ENCODE data around the gene UTS2R.
"Not testable (repeated sequence)": the region's sequence is repeated elsewhere in the genome, so short reads cannot be mapped to it uniquely, and the experiment has no call there.

UTS2R gene

GRCh38 chr17:82334622-82335394 is 36.8 kb upstream of the UTS2R start:
- DNase-seq, result no peak

GRCh38 chr17:82338858-82339633 is 32.5 kb upstream of the UTS2R start:
- peak in 1 of 2 experiments; percentile 37 for DNase-seq

- no peak for DNase-seq
Observed at GRCh38 chr17:82339634-82340580, 31.7 kb upstream of the UTS2R start.

- DNase-seq, result no peak
Observed at GRCh38 chr17:82342361-82343079, 29.0 kb upstream of the UTS2R start.

- no peak for DNase-seq
Observed at GRCh38 chr17:82343560-82343959, 28.0 kb upstream of the UTS2R start.

- DNase-seq, result no peak
Observed at GRCh38 chr17:82344175-82344907, 27.2 kb upstream of the UTS2R start.

- no peak for DNase-seq
Observed at GRCh38 chr17:82345151-82345976, 26.2 kb upstream of the UTS2R start.

GRCh38 chr17:82346342-82347300 is 24.9 kb upstream of the UTS2R start:
- DNase-seq, result no peak

GRCh38 chr17:82347994-82348393 is 23.6 kb upstream of the UTS2R start:
- not testable (repeated sequence) for DNase-seq

- no peak for DNase-seq
Observed at GRCh38 chr17:82348434-82348833, 23.1 kb upstream of the UTS2R start.

DNA sequence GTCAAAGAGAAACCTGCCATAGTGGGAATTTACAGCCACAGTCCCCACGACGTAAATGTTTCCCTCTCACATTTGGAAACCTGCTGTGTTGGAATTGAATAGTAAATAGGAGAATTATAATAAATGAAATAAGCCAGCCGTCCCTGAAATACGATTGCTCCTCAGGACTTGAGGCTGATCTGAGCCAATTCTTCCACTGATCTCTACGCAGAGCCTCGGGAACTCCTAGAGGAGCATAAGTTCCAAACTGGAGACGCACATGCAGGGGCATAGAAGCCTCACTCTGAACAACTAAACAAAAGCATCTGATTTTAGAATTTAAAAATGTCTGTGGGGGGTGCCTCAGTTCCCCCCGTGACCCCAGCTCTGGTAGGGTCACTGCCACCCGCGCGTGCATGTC is 22.7 kb upstream of the UTS2R start:
- no peak for DNase-seq

- DNase-seq, result no peak
Observed at GRCh38 chr17:82349287-82349701, 22.3 kb upstream of the UTS2R start.

GRCh38 chr17:82350182-82351030 is 21.2 kb upstream of the UTS2R start:
- peak; percentile 66 to 75 for DNase-seq

DNA sequence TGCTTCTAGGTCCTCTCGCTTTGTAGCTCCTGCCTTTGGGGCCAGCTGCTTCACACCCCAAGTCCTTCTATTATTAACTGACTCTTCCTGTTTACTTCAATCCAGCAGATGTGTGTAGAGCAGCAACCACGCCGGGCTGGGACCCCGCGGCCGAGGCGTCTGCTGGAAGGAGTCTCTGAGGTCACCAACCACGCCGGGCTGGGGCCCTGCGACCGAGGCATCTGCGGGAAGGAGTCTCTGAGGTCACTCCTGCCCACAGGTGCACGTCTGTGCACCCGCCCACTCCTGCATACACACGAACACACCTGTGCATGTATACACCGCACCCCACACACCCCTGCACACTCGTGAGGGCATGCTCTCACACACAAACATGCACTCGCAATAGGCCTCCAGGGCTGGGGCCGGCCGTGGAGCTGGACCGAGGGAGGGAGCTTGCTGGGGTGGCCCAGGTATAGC is 20.3 kb upstream of the UTS2R start:
- DNase-seq, result peak in 1 of 2 experiments; percentile 48

DNA sequence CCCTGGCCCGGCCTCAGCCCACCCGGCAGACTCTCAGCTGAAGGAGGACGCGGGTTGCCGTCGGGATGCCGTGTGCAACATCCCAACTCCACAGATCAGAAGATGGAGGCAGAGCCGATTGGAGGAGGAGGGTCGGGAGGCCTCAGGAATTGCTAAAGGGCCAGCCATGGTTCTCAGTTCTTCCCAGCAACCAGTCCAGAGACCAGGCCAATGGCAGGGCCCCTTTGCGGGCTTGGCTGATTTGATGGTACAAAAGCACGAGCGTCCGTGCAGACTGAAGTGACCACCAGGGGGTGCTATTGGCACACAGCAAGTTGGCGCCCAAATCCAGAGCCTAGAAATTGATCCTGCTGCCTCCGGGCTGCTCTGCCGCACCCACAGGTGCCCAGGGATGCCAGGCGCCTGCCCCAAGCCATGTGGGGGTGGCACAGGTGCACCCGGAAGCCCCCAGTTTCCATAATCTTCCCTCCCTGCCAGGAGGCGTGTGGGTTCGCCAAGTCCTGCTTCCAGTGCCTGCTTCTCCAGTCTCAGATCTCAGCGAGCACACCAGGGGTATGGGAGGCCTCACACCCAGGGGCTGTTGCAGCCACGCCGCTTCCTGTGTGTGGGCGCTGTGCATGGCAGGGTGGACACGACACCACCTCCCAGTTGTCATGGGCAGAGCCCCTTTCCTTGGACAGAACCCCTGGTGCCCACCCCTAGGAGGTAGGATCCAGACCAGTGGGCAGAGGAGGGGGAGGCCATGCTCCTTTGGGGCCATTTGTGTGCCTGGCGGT is 19.7 kb upstream of the UTS2R start:
- DNase-seq, result peak; percentile 93 to 97

DNA sequence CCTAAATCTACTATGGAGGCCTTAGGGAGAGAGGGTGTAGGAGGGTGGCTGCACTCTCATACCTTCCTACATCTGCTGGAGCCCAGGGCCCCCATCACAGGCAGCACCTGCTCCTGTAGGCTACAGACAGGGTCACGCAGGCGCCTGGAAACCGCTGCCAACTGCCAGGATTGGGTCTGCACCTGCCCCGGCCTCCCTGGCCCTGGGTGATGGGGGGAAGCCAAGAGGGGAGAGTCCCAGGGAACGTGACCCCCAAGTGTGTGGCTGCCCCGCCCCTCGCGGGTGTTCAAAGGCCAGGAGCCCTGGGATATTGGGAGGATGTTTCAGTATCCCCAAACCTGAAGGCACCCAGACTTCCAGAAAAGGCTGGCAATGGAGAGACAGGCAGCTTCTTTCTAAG is 18.1 kb upstream of the UTS2R start:
- peak; percentile 77 to 89 for DNase-seq

- DNase-seq, result no peak
Observed at GRCh38 chr17:82354804-82355308, 16.7 kb upstream of the UTS2R start.
